Stimulated activated CD8-positive, alpha-beta memory T cell treated with anti-CD3 and anti-CD28 coated beads, Interleukin-15, amount 100 ng/mL, for 4 hours (primary cell): Measurements from ENCODE around the gene DCAF6.
A peak's percentile ranks its signal among the peaks of the same experiment; 100 is the strongest.
"Not testable (repeated sequence)": the region's sequence is repeated elsewhere in the genome, so short reads cannot be mapped to it uniquely, and the experiment has no call there.

Source experiments
- DNase-seq, 2 donors: peaks; one replicate each; pipeline ENCODE4 v3.0.0-alpha.2; 2020; ENCODE audit warnings: low read depth in 2 of 2

Gene DCAF6, protein sequence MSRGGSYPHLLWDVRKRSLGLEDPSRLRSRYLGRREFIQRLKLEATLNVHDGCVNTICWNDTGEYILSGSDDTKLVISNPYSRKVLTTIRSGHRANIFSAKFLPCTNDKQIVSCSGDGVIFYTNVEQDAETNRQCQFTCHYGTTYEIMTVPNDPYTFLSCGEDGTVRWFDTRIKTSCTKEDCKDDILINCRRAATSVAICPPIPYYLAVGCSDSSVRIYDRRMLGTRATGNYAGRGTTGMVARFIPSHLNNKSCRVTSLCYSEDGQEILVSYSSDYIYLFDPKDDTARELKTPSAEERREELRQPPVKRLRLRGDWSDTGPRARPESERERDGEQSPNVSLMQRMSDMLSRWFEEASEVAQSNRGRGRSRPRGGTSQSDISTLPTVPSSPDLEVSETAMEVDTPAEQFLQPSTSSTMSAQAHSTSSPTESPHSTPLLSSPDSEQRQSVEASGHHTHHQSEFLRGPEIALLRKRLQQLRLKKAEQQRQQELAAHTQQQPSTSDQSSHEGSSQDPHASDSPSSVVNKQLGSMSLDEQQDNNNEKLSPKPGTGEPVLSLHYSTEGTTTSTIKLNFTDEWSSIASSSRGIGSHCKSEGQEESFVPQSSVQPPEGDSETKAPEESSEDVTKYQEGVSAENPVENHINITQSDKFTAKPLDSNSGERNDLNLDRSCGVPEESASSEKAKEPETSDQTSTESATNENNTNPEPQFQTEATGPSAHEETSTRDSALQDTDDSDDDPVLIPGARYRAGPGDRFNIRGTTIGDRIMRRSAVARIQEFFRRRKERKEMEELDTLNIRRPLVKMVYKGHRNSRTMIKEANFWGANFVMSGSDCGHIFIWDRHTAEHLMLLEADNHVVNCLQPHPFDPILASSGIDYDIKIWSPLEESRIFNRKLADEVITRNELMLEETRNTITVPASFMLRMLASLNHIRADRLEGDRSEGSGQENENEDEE

DNA sequence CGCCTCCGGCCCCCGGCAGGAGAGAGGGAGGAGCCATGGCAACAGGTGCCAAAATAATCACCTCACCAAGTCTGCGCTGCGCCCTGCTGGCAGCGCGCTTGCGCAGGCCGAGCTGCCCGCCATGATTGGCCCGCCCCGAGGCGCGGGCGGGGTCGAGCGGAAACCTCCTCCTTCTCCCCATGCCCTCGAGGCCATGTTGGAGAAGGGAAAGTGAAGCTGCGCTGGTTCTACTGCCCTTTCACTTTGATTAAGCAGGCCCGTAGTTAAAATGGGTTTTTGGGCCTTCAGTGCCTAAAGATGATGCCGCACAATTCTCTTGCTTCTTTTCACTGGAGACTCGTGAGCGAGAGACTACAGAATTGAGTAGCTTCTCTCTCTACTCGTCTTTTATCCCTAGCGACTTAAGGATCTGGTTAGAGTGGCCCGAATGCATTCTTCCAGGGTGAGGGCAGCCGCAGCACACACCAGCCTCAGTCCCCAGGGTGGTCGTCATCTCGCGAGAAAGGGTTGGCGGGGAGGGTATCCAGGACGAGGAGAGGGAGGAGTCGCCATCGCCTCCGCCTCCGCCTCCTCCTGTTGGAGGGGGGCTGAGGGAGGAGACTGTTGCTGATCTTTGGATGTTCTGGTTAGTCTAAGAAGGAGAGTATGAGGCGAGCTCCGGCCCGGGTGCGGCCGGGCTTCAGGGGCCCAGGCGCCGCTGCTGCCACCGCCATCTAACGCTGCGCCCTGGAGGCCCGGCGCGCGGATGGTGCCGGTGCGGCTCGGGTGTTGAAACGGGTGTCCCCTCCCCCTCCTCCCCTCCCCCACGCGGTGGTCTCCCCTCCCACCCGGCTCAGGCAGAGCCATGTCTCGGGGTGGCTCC is at the start of gene DCAF6:
DCAF6 (plus strand) TSS at position 616 of the 862 bp plus-strand sequence; CDS start at position 845, 229 bp downstream.
- DNase-seq, result peak; percentile 94 to 95

DNA sequence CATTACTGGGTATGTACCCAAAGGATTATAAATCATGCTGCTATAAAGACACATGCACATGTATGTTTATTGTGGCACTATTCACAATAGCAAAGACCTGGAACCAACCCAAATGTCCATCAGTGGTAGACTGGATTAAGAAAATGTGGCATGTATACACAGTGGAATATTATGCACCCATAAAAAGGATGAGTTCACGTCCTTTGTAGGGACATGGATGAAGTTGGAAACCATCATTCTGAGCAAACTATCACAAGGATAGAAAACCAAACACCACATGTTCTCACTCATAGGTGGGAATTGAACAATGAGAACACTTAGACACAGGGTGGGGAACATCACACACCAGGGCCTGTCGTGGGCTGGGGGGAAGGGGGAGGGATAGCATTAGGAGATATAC is 49.3 kb upstream of the DCAF6 start:
- not testable (repeated sequence) for DNase-seq

DNA sequence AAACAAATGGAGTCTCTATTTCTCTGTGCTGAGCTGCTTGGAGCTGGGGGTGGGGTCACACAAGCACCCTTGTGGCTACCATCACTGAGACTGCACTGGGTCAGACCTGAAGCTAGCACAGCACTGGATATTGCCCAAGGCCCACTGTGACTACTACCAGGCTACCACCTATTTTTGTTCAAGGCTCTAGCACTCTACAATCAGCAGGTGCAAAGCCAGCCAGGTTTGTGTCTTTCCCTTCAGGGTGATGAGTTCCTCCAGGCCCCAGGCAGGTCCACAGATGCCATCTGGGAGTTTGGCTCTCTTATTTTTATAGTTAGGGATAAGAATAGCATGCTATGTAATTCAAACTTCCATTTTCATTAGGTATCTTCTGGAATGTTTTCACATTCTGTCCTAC is 46.1 kb upstream of the DCAF6 start:
- DNase-seq, result no peak

DNA sequence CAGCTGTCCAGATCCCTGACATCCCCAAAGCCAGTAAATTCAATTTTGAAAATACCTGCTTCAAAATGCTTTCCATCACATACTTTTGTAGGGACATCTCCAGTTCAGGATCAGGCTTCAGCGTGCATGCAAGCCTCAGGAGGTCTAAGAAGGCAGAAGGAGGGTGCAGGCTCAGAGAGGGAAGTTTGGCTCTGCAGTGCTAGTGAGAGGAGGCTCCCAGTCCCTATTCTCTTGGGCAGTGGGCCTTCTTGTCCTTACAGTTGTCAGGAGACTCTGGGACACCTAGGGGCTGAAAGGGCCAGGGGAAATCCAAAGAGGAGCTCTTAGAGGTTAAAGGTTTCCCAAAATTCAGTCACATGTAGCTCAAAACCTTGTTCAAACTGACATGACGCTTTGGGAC is 42.7 kb upstream of the DCAF6 start:
- no peak for DNase-seq

DNA sequence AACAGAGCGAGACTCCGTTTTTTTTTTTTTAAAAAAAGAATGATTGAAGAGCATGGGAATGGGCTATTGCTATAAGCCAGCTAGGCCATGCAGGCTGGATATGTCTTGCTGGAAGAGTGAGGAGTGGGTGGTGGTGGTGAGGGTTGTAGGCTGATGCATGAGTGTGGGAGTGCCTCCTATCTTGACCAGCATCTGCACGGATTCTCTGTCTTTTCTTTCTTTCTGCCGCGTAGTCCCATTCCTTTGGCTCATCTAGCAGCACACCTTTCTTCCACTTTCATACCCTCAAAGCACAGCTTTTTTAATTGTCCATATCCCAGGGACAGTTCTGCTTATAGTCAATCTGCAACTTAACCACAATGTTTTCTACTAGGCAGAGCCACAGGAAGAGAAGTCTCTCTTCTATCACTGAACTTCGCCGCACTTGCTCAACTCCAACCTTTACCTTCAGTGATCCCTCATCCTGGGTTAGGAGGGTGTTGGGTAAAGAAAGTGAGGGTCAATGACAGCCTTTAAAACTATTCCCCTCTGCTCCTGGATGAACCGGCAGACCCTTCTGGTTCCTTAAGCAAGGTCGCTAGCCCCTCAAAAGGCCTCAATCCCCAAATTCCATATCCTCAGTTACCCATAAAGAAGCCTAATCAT is 37.8 kb upstream of the DCAF6 start:
- no peak for DNase-seq

DNA sequence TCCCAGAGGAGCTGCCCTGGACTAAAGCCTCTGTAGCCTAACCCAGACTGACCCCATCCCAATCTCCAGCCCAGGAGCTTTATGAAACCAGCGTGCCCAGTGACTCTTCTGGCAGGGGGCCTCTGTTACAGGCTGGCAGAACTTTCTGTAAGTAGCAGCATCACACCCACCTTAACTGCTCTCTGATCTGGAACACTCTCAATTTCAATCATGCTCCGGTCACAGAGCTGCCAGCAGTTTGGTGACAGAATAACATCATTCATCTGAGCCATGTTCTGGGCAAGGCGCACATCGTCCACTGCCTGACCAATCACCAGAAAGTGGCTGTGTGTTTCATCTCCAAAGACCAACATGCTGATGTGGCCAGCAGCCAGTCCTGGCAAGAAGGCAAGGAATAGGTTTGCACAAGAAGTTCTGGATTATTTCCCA is 37.2 kb upstream of the DCAF6 start:
- no peak for DNase-seq

DNA sequence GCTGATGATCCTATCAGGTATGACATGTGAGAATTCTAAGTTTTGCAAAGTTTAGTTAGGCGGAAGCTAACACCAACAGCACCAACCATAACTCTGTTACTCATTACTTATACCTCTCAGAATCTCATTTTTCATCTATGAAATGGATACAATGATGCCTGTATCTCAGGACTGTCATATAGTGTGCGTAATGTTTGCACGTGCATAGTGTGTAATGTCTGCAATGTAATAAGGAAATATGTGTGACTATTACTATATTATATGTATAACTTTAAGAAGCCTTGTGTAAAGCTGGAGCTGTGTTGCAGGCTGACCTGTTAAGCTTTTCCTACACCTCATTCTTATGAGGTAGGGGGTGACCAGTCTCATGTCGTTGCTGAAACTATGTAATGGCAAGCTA is 35.6 kb upstream of the DCAF6 start:
- no peak for DNase-seq

DNA sequence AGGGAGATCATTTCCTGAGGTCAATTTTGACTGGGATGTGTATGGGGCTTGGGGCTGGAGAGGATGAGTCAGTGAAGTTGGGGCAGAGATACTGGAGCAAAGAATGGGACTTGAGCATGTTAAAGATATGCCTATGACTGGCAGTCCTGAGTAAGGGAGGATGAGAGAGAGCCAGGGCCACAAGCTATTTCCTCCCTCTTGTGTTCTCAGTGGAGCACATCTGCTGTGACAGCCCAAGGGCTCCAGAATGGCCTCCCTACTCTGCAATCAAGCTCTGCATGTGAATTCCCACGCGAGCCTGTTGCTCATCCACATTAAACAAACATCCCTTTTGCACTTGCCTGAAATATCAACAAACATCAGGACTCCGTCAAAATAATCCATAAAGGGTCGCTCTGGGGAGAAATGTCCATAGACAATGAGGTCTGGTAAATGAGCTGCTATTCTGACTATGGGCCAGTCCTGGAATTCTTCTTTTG is 31.8 kb upstream of the DCAF6 start:
- no peak for DNase-seq

DNA sequence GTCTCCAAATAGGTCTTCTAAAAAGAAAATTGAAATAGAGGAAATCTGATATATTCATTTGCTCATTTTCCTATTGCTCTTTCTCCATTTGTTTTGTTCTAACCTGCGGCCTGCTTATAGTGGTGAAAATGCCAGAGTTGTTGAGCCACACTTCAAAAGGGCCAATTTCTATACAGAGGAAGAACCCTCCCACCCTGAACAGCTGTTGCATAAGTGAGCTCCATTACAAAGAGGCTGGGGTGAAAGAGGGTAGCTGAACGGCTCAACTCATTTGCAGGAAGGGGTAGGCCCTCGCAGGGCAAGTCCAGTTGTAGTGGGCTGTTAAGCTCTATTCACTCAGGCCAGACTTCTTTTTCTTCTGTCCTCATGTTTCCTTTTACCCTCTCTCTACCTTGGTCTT is 31.3 kb upstream of the DCAF6 start:
- DNase-seq, result no peak

DNA sequence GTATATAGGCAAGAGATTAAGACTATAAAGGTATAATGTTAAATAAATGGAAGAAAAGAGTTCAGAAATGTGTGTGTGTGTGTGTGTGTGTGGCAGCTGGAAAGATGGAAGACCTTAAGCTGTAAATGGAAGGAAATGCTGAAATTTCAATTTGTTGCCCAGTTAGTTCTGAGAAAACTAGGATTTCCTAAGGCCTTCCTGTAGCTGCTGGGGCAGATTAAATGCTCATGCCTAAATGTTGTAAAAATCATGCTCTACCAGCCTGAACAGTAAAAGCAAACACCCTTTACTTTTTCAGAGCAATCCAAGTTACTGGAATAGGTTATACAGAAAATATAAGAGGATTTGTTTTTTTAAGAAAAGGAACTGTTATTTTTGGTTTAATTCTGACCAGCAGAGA is 30.8 kb upstream of the DCAF6 start:
- DNase-seq, result no peak

DNA sequence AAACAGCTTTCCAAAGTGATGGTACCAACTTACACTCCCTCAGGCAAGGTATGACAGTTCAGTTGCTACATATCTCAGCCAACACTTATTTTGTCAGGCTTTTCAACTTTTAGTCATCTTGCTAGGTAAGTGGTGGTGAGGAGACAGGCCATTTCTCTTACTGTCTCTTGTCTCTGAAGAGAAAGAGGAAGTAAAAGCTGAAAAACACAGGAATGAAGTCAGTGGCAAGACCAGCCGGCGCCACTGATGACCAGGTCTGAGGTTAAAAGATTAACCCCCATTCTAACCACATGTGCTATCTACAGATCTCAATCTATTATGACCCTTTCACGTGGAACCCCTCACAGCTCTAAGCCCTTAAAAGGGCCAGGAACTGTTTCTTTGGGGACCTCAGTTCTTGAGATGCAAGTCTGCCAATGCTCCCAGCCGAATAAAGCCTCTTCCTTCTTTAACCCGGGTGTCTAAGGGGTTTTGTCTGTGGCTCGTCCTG is 26.7 kb upstream of the DCAF6 start:
- DNase-seq, result no peak

DNA sequence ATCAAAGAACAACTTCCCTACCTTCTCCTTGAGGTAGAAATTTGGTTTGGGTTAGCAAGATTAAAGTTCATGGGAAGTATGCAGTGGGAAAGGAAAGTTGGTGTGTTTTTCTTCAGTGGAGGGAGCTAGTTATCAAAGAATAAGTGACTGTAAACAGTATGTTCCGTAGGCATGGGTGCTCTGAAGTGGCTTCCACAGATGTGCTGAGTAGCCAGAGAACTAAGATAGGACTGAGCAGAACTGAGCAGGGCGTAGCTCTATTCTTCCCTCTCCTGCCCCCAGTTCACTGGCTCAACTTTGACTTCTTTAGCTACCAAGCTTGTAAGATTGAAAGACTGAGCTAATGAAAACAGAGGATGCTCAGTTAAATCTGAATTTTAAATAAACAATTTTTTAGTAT is 26.0 kb upstream of the DCAF6 start:
- no peak for DNase-seq

DNA sequence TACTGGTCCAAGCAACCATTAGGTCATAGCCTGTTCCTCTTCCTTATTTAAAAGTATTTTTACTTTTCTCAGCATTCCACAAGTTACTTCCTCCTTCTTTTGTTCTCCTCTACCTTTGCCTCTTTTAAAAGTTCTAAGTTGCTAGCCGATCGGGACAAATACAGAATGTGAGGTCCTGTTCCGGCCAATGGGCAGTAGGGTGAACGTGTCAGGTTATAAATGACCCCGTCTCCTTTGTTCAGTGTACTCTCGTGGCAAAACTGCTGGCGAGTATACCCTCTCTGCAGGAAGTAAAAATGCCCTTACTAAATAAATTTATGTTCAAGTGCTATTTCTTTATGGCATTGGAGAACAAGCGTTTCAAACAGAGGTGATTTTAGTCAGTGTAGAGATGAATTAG is 25.1 kb upstream of the DCAF6 start:
- DNase-seq, result no peak

DNA sequence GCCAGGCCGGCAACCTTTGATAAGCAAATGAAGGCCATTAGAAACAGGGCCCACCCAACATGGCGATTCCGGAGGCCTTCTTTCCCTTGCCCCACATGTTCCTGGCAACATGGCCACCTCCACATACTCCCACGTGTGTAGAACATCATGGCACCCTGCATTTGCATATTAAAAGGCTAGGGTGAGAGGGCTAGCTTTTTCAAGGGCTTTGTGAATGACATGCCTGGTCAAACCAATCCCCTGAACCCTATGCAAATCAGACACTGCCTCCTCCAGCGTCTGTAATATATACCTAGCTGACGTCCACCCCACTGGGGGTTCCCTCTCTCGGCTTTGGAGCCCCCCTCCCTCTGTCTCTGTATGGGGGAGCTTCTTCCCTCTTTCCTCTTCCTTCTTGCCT is 24.2 kb upstream of the DCAF6 start:
- no peak for DNase-seq

DNA sequence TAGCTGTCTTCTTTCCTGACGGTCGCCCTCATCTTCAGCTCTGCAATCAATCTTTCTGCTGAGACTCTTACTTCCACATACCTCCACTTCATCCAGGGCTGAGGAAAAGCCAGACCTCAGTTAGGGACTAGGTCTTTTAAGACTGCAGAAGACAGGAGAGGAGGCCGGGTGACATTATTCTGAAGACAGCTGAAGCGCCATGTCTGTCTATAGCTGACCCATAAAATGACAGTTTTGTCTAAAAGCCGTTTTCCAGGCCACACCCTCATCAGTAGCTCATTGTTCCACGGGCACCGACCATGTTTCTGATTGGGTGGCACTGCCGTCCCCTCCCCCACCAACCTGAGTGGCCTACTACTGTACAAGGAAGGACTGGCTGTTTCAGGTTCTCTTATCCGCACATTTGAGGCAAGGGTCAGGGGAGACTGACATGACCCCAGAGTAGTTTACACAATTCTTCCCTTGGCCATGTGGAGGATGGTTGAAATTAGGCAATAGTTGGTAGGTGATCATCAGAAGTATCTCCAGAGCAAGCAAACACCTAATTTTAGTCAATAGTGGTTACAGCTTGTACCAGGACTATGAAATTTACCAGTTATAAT is 22.5 kb upstream of the DCAF6 start, which contains the start of gene ADCY10:
ADCY10 (minus strand) TSS at position 240 of the 602 bp plus-strand sequence. CDS start 8,994 bp downstream, outside the sequence.
- no peak for DNase-seq

DNA sequence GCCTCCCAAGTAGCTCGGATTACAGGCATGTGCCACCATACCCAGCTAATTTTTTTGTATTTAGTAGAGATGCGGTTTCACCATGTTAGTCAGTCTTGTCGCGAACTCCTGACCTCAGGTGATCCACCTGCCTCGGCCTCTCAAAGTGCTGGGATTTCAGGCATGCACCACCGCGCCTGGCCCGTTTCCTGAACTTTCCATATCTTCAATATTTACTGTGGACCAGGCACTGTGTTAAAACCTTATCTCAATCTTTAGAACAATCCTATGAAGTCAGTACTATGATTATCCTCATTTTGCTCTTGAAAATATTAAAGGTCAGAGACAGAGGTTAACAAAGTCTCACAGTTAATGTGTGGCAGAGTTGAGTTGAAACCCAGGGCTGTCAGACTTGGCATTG is 20.9 kb upstream of the DCAF6 start:
- DNase-seq, result no peak

DNA sequence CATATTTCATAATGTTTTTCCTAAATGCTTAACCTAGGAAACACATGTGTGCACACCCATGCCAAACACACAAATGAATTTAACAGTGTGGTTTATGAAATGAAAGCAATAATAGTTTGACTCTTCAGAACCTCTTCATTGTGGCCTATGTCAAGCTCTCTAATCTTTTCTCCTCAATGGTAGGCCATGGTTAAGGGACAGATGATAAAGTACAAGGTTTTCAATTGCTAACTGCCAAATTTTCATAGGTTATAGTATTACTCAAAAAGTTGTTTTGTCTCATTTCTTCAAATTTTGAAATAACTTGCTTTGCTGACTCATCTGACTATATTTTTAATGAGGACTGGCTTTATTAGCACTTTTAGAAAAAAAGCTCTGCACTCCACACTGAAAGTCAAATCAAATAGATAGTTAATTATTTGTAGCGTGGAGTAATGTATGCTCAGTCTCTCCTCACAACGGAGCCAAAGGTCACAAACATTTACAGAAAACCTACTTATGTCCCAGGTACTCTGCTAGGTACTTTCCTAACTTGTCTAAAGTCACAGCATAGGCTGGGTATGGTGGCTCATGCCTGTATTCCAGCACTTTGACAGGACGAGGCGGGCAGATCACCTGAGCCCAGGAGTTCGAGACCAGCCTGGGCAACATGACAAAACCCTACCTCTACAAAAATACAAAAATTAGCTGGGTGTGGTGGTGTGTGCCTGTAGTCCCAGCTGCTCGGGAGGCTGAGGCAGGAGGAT is 19.5 kb upstream of the DCAF6 start:
- DNase-seq, result no peak

DNA sequence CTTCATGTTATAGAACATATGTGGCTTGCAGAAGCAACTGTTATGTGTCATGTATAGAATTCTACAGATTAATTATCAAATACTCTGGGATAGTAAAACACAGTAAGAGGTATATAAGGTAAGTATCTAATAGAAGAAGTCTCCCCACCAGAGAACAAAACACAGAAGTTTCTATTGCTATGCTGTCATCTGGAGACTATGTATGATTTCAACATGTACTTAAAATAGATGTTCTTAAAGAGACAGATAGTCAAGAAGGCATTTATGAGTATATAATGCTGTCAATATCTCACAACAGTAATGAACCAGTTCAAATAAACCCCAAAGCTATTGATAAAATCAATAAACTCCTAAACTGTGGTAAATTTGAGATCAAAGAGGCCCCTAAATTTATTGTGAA is 14.5 kb upstream of the DCAF6 start:
- no peak for DNase-seq

DNA sequence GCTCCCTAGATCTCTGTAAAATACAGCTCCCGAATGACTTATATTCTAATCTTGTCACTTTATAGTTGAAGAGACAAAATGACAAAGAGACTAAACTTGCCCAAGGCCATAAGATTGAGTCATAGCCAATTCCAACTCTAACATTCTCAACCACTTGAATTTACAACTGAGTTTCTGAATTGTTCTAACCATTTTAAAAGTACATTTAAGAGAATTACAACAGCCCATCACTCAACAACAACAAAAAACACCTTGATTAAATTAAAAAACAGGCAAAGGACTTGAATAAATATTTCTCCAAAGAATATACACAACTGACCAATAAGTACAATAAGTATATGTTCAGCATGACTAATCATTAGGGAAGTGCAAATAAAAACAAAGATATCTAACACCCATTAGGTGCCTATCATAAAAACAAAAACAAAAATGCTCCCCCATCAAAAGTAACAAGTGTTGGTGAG is 13.8 kb upstream of the DCAF6 start:
- no peak for DNase-seq
